HL-60 (cell line): ENCODE results near the gene ABL2.
"Not testable (repeated sequence)": the region's sequence is repeated elsewhere in the genome, so short reads cannot be mapped to it uniquely, and the experiment has no call there.

Experiments
- DNase-seq, 2 experiments: peaks; one replicate each; pipeline ENCODE4 v3.0.0-alpha.2; 2010 to 2020; ENCODE audit warnings: low read depth in 1 of 2, low spot score in 1 of 2
- H3K27ac ChIP-seq: fragments of 250-450 bp; sonication (Bioruptor Pico); replicated peaks from 2 replicates; pipeline ENCODE4 v1.5.1; 2020; ENCODE audit warnings: mild to moderate bottlenecking, moderate library complexity
- H3K27me3 ChIP-seq: fragments of 250-450 bp; sonication (Bioruptor Pico); 2 replicates; pipeline ENCODE4 v1.5.1; 2021; ENCODE audit warnings: mild to moderate bottlenecking, moderate library complexity; ENCODE audit not compliant: insufficient read depth, poor library complexity, severe bottlenecking
- H3K4me3 ChIP-seq: replicated peaks from 2 replicates; pipeline ENCODE4 v1.5.1; 2011; ENCODE audit warnings: mild to moderate bottlenecking, control low read depth, low read length; ENCODE audit not compliant: insufficient read depth
- GABPA ChIP-seq: IDR thresholded peaks from 2 replicates; pipeline ENCODE4 v1.6.1; 2012; ENCODE audit warnings: low read depth
- POLR2AphosphoS5 ChIP-seq: IDR thresholded peaks from 2 replicates; pipeline ENCODE4 v1.6.1; 2012; ENCODE audit warnings: low read depth
- SPI1 ChIP-seq: IDR thresholded peaks from 2 replicates; pipeline ENCODE4 v1.6.1; 2012; ENCODE audit warnings: low read depth, mild to moderate bottlenecking, borderline replicate concordance
- TF ChIP-seq, protein P1 (sequence below): IDR thresholded peaks from 2 replicates; pipeline ENCODE4 v1.6.1; 2012; ENCODE audit warnings: low read depth; ENCODE audit not compliant: insufficient replicate concordance
- TF ChIP-seq, protein P2 (sequence below): IDR thresholded peaks from one replicate; pipeline ENCODE4 v1.5.1; 2011; ENCODE audit warnings: low read length, control low read depth, inconsistent platforms; ENCODE audit not compliant: insufficient read depth

Gene ABL2

DNA sequence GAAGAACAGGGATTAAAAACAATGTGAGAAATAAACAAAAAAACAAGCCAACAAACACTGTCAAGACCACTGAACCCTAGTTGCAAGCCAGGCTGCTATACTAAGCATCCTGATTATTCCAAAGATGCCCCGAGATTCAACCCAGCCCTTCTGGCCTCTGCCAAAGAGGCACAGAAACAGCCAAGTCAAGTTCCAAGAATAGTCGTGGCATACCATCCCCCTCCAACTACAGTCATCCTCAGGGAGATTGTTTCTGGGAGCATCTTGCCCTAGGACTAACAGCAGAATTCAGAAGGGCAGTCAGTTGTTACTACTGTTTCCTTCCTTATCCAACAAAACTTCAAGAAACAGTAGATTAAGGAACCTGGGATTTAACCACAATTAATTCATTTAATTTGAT is 52.3 kb downstream of the ABL2 start:
- H3K27me3 ChIP-seq, result no peaks in the 10 kb centered on the region
- no peak for TF ChIP-seq GABPA
- TF ChIP-seq, protein P1, sequence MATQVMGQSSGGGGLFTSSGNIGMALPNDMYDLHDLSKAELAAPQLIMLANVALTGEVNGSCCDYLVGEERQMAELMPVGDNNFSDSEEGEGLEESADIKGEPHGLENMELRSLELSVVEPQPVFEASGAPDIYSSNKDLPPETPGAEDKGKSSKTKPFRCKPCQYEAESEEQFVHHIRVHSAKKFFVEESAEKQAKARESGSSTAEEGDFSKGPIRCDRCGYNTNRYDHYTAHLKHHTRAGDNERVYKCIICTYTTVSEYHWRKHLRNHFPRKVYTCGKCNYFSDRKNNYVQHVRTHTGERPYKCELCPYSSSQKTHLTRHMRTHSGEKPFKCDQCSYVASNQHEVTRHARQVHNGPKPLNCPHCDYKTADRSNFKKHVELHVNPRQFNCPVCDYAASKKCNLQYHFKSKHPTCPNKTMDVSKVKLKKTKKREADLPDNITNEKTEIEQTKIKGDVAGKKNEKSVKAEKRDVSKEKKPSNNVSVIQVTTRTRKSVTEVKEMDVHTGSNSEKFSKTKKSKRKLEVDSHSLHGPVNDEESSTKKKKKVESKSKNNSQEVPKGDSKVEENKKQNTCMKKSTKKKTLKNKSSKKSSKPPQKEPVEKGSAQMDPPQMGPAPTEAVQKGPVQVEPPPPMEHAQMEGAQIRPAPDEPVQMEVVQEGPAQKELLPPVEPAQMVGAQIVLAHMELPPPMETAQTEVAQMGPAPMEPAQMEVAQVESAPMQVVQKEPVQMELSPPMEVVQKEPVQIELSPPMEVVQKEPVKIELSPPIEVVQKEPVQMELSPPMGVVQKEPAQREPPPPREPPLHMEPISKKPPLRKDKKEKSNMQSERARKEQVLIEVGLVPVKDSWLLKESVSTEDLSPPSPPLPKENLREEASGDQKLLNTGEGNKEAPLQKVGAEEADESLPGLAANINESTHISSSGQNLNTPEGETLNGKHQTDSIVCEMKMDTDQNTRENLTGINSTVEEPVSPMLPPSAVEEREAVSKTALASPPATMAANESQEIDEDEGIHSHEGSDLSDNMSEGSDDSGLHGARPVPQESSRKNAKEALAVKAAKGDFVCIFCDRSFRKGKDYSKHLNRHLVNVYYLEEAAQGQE, result no peak
- TF ChIP-seq POLR2AphosphoS5, result no peak
- TF ChIP-seq, protein P2, sequence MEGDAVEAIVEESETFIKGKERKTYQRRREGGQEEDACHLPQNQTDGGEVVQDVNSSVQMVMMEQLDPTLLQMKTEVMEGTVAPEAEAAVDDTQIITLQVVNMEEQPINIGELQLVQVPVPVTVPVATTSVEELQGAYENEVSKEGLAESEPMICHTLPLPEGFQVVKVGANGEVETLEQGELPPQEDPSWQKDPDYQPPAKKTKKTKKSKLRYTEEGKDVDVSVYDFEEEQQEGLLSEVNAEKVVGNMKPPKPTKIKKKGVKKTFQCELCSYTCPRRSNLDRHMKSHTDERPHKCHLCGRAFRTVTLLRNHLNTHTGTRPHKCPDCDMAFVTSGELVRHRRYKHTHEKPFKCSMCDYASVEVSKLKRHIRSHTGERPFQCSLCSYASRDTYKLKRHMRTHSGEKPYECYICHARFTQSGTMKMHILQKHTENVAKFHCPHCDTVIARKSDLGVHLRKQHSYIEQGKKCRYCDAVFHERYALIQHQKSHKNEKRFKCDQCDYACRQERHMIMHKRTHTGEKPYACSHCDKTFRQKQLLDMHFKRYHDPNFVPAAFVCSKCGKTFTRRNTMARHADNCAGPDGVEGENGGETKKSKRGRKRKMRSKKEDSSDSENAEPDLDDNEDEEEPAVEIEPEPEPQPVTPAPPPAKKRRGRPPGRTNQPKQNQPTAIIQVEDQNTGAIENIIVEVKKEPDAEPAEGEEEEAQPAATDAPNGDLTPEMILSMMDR, result no peak
- no peak for TF ChIP-seq SPI1
- H3K27ac ChIP-seq, result no peak overlapping the region
- DNase-seq, result no peak
- no peak overlapping the region for H3K4me3 ChIP-seq

DNA sequence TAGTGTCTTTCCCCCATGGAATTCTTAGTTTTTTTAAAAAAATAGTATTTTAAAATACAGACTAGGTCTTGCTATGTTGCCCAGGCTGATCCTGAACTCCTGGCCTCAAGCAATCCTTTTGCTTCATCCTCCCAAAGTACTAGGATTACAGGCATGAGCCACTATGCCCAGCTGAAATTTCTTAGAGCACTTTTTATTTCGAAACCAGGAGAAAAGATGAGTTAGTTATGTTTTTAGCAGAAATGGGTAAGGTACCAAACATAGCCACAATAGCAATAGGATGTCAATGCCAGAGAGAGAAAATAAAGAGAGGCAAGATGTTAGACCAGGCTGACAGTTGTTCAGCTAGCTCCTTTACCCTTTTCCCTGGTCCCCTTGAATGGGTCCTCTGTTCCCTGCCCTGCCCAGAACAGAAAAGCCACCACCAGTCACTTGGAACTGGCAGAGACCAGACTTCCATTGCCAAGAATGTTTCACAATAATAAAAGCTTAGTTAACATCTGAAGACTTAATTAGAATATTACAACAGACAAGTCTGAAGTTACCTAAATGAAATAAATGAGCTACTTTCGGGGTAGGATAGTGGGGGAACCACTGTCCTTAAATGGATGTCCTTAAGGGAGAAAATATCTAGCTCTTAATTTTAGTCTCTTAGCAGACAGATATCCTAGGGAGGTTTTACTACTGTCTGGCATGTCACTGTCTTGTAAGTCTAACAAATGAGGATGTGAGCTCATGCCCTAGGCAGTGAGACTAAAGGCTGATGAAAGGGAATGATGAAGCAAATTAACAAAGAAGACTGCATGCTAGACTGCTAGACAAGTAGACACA is 54.3 kb downstream of the ABL2 start:
- Histone ChIP-seq H3K27ac (peak overlapping the region; percentile 34; the same call in 1 of the 2 replicates), H3K27me3 (no peaks in the 10 kb centered on the region), H3K4me3 (no peak overlapping the region)
- peak; percentile 52; the same call in 1 of the 2 replicates for TF ChIP-seq SPI1
- TF ChIP-seq, protein P2, result no peak
- peak; percentile 51 to 58 for DNase-seq

DNA sequence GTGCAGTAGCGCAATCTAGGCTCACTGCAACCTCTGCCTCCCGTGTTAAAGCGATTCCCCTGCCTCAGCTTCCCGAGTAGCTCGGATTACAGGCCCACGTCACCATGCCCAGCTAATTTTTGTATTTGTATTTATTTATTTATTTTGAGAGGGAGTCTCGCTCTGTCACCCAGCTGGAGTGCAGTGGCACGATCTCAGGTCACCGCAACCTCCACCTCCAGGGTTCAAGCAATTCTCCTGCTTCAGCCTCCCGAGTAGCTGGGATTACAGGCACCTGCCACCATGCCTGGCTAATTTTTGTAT is 59.1 kb downstream of the ABL2 start:
- not testable (repeated sequence) for H3K27ac ChIP-seq, H3K4me3 ChIP-seq, DNase-seq, H3K27me3 ChIP-seq

DNA sequence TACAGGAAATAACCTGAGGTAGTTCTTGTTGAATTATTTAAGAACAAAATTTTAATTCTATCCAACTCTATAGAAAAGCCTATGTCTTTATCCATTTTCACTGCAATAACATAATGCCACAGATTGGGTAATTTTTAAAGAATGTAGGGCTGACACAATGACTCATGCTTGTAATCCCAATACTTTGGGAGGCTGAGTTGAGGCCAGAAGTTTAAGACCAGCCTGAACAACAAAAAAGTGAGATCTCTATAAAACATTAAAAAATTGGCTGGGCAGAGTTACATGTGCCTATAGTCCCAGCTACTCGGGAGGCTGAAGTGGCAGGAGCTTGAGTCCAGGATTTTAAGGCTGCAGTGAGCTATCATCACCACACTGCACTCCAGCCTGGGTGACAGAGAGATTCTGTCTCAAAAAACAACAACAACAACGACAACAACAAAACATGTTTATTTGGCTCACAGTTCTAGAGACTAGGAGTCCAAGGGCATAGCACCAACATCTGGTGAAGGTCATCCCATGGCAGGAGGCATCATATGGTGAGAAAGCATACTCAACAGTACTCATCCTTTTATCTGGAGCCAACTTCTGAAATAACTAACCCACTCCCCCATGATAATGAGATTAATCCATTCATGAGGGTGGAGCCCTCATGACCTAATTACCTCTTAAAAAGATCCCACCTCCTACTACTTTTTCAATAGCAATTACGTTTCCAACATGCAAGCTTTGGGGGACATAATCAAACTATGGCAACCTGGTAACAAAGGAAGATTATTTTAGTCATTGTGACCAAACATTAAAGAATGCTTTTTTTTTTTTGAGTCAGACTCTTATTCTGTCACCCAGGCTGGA is 59.6 kb downstream of the ABL2 start:
- Histone ChIP-seq H3K4me3 (no peak overlapping the region), H3K27ac (no peak overlapping the region), H3K27me3 (no peaks in the 10 kb centered on the region)
- no peak for DNase-seq
- TF ChIP-seq, protein P2, result no peak
- TF ChIP-seq, protein P1, result no peak
- TF ChIP-seq SPI1, result no peak
- TF ChIP-seq POLR2AphosphoS5, result no peak
- TF ChIP-seq GABPA, result no peak
